Measurements from ENCODE around the gene NUP98.

- TF ChIP-seq CTCF (IDR thresholded peaks at IDR 0.05) (no peak), POLR2A (IDR thresholded peaks at IDR 0.05) (no peak), EP300 (IDR thresholded peaks at IDR 0.05) (no peak)
Observed at GRCh38 chr11:3833449-3833848, 36.1 kb upstream of the NUP98 start.

All from ovary (tissue), 3 donors.